GM13977 (cell line): ENCODE measurements around the gene ADGRA1.

Experiments
- DNase-seq: peaks from one replicate; pipeline ENCODE4 v3.0.0; 2012; ENCODE audit warnings: low spot score
- CTCF ChIP-seq: IDR thresholded peaks from 2 replicates; pipeline ENCODE4 v1.5.1; 2012; ENCODE audit warnings: mild to moderate bottlenecking, control low read depth; ENCODE audit not compliant: insufficient read depth; ENCODE audit errors: extremely low read depth, missing control alignments
- in situ Hi-C: fragments of 300-500 bp; cut with MboI; formaldehyde crosslinking; loops from one replicate; pipeline ENCODE4 v1.12.0; 2022; ENCODE audit warnings: low sequenced_read_pairs, low pct_unique_long_range_greater_than_20kb, mixed read lengths, inconsistent platforms; ENCODE audit not compliant: unreplicated experiment

The ADGRA1 gene

GRCh38 chr10:133094286-133094685 lies 6.6 kb downstream of the ADGRA1 start:
- in situ Hi-C loops, result no loop called here
- DNase-seq, result no peak
- TF ChIP-seq CTCF, result no peak

GRCh38 chr10:133094866-133095265 lies 7.1 kb downstream of the ADGRA1 start:
- no peak for DNase-seq
- no peak for TF ChIP-seq CTCF
- in situ Hi-C loops, result no loop called here

GRCh38 chr10:133095586-133095985 lies 7.9 kb downstream of the ADGRA1 start:
- no peak for TF ChIP-seq CTCF
- DNase-seq, result no peak
- in situ Hi-C loops, result no loop called here

- in situ Hi-C loops, result no loop called here
- TF ChIP-seq CTCF, result no peak
- DNase-seq, result no peak
These were observed 9.0 kb downstream of the ADGRA1 start for GRCh38 chr10:133096616-133097269.

- in situ Hi-C loops, result no loop called here
- no peak for TF ChIP-seq CTCF
- no peak for DNase-seq
These were observed 9.7 kb downstream of the ADGRA1 start for GRCh38 chr10:133097418-133097817.

GRCh38 chr10:133097961-133098360 lies 10.2 kb downstream of the ADGRA1 start:
- in situ Hi-C loops, result no loop called here
- no peak for DNase-seq
- TF ChIP-seq CTCF, result no peak
